Esophagus squamous epithelium (tissue), 4 donors: ENCODE results near the gene PPP1R12A.

ENCODE experiments used
- CTCF ChIP-seq, 6 experiments: fragments of 450-650 bp in 4 of 6; fragments of 200-600 bp in 2 of 6; sonication (generic) in 2 of 6; IDR thresholded peaks; one replicate each; pipeline ENCODE4 v1.5.1; 2016 to 2019; ENCODE audit warnings: antibody characterized with exemption in 6 of 6, mild to moderate bottlenecking in 4 of 6, moderate library complexity in 4 of 6
- POLR2A ChIP-seq, 4 donors: fragments of 450-650 bp; IDR thresholded peaks; one replicate each; pipeline ENCODE4 v1.6.1; 2017; ENCODE audit warnings: antibody characterized with exemption in 4 of 4, mild to moderate bottlenecking in 4 of 4, moderate library complexity in 3 of 4

GRCh38 chr12:79920421-79921238 lies 14.3 kb downstream of the PPP1R12A start:
- TF ChIP-seq CTCF (IDR thresholded peaks at IDR 0.05) (no peak), POLR2A (IDR thresholded peaks at IDR 0.05) (no peak)
